ENCODE results near the gene C1GALT1.
"Not testable (repeated sequence)": the region's sequence is repeated elsewhere in the genome, so short reads cannot be mapped to it uniquely, and the experiment has no call there.

C1GALT1 gene

DNA sequence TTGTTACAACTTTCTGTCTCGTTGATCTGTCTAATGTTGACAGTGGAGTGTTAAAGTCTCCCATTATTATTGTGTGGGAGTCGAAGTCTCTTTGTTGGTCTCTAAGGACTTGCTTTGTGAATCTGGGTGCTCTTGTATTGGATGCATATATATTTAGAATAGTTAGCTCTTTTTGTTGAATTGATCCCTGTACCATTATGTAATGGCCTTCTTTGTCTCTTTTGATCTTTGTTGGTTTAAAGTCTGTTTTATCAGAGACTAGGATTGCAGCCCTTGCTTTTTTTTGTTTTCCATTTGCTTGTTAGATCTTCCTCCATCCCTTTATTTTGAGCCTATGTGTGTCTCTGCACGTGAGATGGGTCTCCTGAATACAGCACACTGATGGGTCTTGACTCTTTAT lies 17.2 kb downstream of the C1GALT1 start:
- FAIRE-seq, result not testable (repeated sequence)

DNA sequence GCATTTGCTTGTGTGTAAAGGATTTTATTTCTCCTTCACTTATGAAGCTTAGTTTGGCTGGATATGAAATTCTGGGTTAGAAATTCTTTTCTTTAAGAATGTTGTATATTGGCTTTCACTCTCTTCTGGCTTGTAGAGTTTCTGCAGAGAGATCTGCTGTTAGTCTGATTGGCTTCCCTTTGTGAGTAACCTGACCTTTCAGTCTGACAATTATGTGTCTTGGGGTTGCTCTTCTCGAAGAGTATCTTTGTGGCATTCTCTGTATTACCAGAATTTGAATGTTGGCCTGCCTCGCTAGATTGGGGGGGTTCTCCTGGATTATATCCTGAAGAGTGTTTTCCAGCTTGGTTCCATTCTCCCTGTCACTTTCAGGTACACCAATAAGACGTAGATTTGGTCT lies 17.9 kb downstream of the C1GALT1 start:
- FAIRE-seq, result not testable (repeated sequence)

More for the DNA sequence above, 17.2 kb downstream of the C1GALT1 start:
- not testable (repeated sequence) for DNase-seq (ENCODE audit: low spot score)

DNA sequence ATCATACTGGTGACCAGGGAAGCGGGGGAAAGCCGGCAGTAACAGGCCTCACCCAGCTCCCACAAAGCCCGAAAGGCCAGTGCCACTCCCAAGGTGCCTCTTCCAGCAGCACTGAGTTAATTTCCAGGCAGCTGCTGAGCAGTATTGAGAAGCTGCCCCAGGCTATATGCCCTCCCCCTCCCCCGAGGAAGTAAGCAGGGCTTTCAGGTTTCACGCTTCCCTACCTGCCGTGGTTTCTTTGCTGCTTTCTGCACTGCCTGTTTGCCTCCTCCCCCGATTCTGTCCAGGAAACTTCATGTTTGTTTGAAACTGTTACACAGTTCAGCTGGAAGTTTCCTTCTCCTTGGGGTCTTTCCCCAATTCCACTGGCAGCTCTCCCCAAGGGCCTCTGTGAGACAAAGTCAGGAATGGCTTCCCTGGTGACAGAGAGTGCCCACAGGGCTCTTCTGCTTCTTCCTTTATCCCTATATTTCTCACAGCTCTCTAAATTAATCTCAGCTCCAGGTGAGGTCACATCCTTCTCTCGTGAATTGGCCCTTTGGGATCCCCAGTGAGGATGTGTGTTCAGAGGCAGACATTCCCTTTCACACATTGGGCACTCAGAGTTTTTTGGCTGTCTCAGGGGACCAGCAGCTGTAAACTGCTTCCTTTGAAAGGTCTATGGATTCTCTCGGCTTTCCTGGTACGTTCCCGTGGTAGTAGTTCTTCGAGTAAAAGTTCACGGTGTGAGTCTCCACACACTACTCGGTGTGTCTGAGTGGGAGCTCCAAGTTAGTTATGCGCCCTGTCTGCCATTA lies 19.4 kb downstream of the C1GALT1 start:
- DNase-seq (ENCODE audit: low spot score) (no peak), FAIRE-seq (no peak)

More for the DNA sequence above, 17.9 kb downstream of the C1GALT1 start:
- DNase-seq (ENCODE audit: low spot score), result not testable (repeated sequence)

DNA sequence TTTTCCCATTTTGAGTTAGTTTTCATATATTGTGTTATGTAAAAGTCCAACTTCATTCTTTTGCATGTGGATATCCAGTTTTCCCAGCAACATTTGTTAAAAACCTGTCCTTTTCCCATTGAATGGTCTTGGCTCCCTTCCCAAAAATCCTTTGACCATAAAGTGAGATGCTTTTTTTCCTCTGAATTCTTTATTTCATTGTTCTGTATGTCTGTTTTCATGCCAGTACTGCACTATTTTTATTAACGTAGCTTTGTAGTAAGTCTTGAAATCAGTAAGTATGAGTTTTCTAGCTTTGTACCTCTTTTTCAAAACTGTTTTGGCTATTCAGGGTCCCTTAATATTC lies 20.0 kb downstream of the C1GALT1 start:
- DNase-seq (ENCODE audit: low spot score) (no peak), FAIRE-seq (no peak)

DNA sequence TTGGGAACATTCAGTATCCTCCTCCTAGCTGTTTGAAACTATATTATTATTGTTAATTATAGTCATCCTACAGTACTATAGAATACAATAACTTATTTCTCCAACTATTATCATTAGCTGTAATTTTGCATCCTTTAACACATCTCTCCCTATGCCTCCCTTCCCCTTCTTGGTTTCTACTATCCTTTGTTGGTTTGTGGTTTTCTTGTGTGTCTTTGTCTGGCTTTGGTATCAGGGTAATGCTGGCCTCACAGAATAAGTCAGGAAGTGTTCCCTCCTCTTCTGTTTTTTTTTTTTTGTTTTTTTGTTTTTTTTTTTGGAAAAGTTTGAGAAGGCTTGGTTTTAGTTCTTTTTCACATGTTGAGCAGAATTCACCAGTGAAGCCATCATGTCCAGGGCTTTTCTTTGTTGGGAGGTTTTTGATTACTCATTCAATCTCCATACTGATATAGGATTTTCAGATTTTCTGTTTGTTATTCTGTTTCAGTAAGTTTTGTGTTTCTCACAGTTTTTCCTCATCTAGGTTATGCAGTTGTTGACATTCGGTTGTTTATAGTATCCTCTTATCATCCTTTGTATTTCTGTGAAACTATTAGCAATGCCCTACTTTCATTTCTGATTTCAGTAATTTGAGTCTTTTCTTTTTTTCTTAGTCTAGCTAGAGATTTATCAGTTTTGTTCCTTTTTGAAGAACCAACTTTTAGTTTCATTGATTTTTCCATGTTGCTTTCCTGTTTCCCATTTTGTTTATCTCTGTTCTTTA lies 21.6 kb downstream of the C1GALT1 start:
- no peak for FAIRE-seq
- DNase-seq (ENCODE audit: low spot score), result no peak

DNA sequence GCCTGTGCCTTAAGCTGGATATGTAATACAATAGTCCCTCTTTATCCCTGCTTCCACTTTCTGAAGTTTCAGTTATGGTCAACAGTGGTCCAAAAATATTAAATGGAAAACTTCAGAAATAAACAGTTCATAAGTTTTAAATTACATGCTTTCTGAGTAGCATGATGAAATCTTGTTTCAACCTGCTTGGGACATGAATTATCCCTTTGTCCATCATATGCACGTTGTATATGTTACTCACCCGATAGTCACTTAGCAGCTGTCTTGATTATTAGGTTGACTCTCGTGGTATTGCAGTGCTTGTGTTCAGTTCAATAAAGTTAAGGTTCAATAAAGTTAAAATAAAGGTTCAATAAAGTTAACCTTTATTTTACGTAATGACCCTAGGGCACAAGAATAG lies 25.5 kb downstream of the C1GALT1 start:
- FAIRE-seq (no peak), DNase-seq (ENCODE audit: low spot score) (no peak)

DNA sequence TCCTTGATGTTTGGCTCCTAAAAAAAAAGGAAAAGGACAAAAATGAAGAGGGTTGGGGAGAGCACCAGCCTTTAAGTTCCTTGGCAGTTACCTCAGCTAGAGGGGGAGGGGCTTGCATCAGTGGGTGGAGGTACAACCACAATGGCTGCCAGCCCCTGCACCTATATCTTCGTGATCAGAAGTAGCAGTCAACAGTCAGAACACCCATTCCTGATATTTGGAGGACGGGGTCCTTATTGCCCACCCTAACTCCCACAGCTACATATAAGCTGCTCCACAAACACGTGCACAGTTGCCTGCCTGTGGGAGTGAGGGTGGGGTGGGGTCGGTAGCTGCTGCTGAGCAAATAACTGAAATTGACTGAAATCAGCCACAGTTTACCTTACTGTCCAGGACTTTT lies 26.2 kb downstream of the C1GALT1 start:
- DNase-seq (ENCODE audit: low spot score) (no peak), FAIRE-seq (peak; percentile 9)

DNA sequence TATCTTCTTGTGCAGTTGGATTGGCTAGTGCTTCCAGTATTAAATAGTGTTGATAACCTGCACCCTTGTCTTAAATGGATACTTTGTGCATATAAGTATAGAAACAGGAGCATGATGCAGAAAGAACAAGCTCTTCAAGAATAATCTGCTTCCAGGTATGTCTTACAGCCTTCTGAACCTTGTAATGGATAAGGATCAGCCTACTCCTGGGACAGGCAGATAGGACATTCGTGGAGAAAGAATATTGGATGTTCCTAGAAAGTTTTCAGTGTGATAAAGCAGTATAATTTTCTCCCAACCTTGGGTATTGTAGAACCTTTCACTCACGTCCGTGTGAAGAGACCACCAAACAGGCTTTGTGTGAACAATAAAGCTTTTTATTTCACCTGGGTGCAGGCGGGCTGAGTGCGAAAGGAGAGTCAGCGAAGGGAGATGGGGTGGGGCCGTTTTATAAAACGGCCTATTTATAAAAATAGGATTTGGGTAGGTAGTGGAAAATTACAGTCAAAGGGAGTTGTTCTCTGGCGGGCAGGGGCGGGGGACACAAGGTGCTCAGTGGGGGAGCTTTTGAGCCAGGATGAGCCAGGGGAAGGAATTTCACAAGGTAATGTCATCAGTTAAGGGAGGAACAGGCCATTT lies 27.2 kb downstream of the C1GALT1 start:
- DNase-seq (ENCODE audit: low spot score) (no peak), FAIRE-seq (no peak)

DNA sequence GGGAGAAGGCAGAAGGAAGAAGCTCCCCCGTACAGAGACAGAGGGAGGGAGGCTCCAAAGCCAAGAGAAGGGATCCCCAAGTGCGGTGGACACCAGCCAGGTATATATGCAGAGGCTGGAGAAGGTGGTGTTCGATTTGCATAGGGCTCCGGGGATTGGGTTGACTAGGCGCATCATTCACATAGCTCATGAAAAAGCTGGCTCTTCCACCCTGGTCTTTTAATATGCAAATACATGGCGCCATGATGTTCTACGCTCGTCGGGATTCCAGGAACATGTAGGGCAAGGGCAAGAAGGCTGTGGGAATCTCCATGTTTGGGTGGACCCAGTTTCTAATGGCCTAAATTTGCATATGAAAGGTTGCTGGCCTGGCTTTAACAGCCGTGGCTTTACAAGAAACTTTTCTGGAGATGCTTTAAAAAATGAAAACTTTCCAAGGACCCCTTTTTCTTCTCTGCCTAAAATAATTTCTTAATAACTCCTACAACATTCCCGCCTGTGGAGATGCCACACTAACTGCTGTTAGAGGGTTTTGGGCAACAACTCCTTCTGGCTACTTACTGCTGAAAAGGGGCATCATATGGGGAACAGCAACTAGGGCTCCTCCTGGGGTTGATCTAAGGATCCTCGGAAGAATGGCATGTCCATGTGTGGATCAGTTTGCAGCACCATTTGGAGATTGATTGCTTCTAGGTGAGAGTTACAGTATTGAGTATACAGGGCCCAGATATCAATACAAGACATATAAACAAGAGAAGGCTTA lies 28.3 kb downstream of the C1GALT1 start:
- no peak for DNase-seq (ENCODE audit: low spot score)
- no peak for FAIRE-seq

DNA sequence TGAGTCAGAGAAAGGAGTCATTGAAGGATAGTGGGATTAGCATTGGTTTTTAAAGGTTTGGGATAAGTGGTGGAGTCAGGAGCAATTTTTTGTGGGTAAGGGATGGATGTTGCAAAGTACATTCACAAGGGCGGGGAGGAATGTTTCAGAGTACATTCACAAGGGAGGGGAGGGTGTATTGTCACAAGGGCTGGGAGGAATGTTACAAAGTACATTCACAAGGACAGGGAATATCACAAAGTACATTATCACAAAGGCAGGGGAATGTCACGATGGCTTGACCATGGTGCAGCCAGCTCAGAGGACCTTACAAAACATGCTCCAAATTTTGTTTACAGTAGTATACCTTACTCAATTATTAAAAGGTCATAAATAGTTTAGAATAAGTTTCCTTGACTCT lies 30.3 kb downstream of the C1GALT1 start:
- DNase-seq (ENCODE audit: low spot score) (no peak), FAIRE-seq (peak; percentile 91)

DNA sequence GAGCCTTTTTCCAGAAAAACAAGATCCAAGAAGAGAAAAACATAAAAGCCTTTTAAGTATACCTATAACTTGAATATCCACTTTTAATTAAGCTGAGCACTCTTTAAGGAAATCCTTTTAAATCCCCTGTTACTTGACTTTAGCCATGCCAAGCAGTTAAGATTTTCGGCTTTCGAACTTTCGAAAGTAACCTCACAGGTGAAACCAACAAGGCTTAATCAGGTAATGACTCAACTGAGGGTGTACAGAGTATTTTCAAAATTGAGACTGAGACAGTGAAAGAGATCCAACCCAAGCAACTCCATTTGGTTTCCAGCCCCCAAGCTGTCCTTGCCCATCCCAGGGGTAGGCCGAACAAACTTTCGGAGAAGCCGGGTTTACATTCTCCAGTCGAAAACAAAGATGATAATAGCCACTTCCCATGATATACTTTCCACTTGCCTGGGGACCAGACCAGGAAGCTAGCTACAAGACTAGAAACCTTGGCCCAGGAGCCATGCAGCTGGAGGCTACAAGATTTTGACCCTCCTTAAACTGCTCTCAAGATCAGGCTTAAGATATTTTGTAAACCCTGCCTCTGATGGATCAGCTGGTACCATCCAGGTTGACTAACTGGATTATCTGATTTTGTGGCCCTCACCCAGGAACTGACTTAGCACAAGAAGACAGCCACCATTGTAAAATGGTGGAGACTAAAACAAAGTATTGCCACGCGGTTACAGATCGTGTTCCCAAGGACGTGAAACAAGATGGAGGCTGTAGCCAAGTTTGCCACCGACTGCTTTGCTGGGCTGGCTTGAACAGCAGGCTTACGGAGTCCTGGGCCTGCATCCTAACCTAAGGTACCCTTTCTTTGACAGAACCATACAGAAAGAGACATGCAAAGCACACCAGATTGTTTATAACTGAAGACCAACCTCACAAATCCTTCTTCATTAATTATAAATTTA lies 32.3 kb downstream of the C1GALT1 start:
- FAIRE-seq (peak; percentile 73), DNase-seq (ENCODE audit: low spot score) (no peak)

DNA sequence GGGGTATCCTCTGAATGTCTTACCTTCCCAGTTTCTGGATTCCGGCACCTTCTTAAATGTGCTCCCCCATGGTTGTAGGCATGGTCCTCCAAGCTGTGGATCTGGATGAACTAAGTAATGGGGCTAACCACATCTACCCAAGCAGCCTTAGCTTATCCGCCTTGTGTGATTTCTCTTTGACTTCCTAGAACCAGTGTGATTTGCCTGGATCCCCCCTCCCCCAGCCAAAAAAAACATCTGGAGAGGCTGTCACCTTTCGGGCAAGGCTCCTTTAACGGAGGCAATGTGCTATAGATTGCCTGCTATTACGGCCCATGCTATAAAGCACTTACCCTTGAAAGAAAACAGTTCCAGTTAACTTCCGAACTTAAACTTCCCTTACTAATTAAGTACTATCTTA lies 33.9 kb downstream of the C1GALT1 start:
- FAIRE-seq (no peak), DNase-seq (ENCODE audit: low spot score) (no peak)

DNA sequence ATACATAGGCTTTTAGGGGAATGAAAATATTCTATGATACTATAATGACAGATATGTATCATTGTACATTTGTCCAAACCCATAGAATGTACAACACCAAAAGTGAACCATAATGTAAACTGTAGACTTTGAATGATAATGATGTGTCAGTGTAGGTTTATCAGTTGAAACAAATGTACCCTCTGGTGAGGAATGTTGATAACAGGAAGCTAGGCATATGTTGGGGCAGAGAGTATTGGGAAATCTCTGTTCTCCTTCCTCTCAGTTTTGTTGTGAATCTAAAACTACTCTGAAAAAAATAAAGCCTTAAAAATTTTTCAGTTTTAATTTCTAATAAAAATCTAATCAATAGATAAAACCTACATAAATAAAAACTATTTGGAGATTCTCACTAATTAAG lies 36.9 kb downstream of the C1GALT1 start:
- FAIRE-seq (no peak), DNase-seq (ENCODE audit: low spot score) (no peak)

DNA sequence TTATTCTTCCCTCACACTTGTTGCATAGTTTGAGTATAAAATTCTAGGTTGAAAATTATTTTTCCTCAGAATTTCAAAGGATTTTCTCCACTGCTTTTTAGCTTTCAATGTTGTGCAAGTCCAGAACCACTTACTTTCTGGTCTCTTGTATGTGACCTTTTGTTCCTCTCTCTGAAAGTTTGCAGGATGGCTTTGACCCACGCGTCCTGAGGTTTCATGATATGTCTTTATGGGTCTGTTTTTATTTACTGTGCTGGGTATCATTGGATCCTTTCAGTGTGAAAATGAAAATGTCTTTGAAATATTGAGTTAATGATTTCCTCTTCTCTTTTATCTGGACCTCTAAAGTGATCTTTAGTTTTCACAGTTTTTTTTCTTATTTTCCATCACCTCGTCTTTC lies 38.5 kb downstream of the C1GALT1 start:
- no peak for FAIRE-seq
- DNase-seq (ENCODE audit: low spot score), result no peak

DNA sequence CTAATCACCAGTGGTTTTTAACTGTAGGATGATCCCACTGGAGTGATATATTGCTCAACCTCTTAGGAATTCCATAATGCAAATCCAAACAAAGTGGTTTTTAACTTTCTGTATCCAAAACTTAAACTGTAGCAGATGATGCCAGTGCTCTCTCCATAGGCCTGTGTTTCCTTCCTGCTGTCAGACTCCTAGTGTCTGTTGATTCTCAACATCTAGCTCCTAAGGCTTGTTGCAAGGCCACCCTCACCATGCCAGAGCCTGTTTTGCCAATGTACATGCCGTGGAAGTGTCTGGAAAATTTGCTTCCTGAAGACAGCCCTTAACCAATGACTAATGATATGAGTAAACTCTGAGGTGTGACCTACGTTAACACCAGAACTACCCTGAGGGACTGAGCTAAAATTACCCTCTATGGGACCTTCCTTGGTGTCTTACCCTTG lies 39.3 kb downstream of the C1GALT1 start:
- no peak for FAIRE-seq
- peak; percentile 11 for DNase-seq (ENCODE audit: low spot score)

DNA sequence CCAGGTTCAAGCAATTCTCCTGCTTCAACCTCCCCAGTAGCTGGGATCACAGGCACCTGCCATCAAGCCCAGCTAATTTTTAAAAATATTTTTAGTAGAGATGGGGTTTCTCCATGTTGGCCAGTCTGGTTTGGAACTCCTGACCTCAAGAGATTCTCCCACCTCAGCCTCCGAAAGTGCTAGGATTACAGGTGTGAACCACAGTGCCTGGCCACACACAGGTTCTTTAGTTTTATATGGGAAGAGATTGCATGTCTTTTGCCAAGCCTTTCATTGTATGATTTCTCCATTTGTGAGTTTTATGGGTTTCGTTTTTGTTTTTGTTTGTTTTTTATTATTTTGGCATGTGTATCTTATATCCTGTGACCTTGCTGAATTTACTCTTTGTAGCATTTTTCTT lies 40.9 kb downstream of the C1GALT1 start:
- FAIRE-seq (no peak), DNase-seq (ENCODE audit: low spot score) (no peak)

DNA sequence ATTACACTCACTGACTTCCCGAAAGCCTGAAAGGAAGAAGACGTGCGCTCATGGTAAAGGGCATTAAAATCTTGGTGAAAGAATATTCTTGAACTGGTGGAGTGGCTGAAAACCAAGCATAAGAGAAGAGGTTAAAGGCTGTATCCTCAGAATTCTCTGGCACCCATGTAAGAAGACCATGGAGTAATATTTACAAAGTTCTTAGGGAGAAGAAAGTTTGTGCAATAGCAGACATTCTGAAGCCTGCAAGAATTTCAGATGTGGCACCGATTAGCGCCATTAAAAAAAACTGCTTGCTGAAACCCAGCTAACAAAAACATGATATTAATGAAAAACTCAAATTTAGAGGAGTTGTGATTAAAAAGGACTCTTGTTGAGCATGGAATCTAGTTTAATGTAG lies 44.1 kb downstream of the C1GALT1 start:
- DNase-seq (ENCODE audit: low spot score) (no peak), FAIRE-seq (no peak)

DNA sequence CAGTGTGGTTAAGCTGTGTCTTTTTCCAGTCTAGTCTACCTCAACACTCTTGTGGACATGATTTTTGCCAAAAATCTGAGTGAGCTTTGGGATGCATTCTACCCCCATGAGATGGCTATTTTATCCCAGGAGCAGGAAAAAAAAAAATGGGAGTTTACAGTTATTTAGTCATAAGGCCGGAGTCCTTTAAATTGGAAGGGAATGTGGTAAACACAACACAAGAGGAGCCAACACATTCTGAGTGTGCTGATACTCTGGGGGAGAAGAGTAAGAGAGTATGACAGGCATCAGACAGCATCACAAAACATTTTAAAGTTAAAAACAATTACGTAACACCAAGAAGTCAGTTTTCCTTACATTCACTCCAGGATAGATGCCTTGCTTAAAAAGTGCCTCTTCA lies 46.1 kb downstream of the C1GALT1 start:
- no peak for DNase-seq (ENCODE audit: low spot score)
- FAIRE-seq, result no peak

DNA sequence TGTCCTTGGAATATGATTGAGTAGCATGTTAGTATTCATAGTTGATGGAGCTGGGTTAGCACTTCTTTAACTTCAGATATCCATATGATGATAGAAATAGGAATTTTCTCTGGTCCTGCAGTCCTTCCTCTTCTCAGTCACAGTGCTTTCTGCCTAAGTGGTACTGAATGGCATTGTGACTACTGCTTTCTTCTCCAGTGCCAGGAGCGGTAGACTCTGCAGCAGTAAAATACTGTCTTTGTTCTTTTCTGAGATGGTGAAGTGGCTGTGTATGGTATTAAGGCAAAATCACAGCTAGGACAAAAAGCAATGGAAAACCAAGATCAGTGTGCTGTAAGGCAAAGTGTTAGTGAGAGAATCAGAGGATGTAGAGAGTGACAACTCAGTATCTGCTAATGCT lies 46.6 kb downstream of the C1GALT1 start:
- no peak for DNase-seq (ENCODE audit: low spot score)
- peak; percentile 46 for FAIRE-seq

DNA sequence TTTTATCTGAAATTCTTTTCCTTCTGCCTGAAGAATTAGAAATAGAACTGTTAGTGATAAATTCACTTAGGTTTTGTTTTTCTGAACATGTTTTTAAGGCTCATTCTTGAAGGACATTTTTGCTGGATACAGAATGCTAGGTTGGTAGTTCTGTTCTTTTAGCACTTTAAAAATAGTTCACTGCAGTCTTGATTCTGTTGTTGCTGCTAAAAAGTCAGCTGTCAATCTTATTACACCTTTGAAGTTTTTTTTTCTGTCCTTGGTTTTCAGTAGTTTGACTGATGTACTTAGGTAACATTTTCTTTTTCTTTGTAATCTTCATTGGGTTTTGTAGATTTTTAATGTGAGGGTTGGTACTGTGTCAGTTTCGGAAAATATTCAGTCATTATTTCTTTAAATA lies 48.7 kb downstream of the C1GALT1 start:
- no peak for DNase-seq (ENCODE audit: low spot score)
- FAIRE-seq, result no peak

Data from urothelium cell line (cell line).